ENCODE measurements around the gene NOP14. TPM values are rescaled to one million over a fixed set of nuclear protein-coding genes. Genes with fewer than 3 reads are reported as not detected.

Gene NOP14
- total RNA-seq, 1 experiment from 2014 or later, result 50.1 TPM

DNA sequence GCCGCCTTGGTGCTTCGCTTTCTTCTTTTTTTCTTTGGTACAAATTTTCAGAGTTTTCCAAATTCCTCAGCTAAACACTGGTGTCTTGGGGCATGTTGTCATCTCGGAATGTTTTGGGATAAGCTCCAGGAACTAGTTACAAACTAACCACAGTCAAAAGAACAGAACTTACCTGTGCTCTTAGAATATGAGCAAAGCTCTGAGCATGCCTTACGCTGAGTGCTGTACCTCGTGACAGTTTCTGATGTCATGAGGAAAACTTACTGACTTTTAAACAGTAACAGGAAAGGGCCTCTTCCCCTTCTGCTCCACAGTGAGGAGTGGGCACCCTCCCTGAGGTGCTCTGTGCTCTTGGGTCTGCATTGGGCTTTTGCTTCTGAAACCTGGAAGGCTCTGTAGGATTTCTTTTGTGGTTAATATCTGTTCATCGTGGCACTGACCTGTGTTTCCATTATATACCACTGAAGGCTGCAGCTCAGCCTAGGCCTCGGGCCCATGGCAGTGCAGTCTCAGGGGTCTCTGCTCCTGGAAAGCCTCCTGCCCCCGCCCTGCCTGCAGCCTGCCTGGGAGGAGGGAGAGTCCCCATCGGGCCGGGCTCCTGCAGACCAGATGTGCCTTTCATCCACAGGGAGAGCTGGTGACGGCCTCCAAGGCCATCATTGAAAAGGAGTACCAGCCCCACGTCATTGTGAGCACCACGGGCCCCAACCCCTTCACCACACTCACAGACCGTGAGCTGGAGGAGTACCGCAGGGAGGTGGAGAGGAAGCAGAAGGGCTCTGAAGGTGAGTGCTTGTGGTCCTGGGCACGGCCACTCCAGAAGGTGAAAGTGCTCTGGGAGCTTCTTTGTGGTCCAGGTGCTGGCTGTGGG lies 48.7 kb downstream of the NOP14 start:
- peaks cover 24 to 25% of the 10 kb centered on the region in 2 experiments for H3K9me3 Mint-ChIP-seq
- DNase-seq, result no peak
- Histone ChIP-seq H4K20me1 (ENCODE audit: control insufficient read depth, insufficient read depth, insufficient read length) (no peaks in the 10 kb centered on the region), H4K5ac (ENCODE audit: insufficient read length, low read depth, low read length) (no peak overlapping the region), H3K4me1 (ENCODE audit: insufficient read depth, low read length) (no peaks in the 10 kb centered on the region), H4K8ac (replicated peaks; ENCODE audit: insufficient read length, low read depth, low read length) (no peak overlapping the region), H2BK120ac (ENCODE audit: low read depth, low read length, poor library complexity, severe bottlenecking) (no peak overlapping the region), H2BK5ac (ENCODE audit: insufficient read length, low read length) (no peak overlapping the region), H3K27ac (ENCODE audit: insufficient read length, low read depth, low read length) (no peak overlapping the region), H3K18ac (ENCODE audit: insufficient read length, low read depth, low read length) (no peak overlapping the region), H2AK5ac (ENCODE audit: insufficient read length, low read length) (no peak overlapping the region), H3K27me3 (ENCODE audit: insufficient read depth, low read length) (no peaks in the 10 kb centered on the region), H3K56ac (ENCODE audit: insufficient read length, low read depth, low read length) (no peak overlapping the region), H3K79me2 (ENCODE audit: insufficient read depth, low read length) (no peaks in the 10 kb centered on the region), H3K14ac (ENCODE audit: insufficient read depth, low read length) (no peak overlapping the region), H3K9ac (ENCODE audit: extremely low read depth, insufficient read length, low read length) (no peak overlapping the region), H4K91ac (ENCODE audit: insufficient read length, low read depth, low read length) (no peak overlapping the region), H2BK12ac (ENCODE audit: insufficient read length, low read depth, low read length) (no peak overlapping the region), H3T11ph (ENCODE audit: low read length) (no peak overlapping the region), H3K9me3 (ENCODE audit: control insufficient read depth, low read depth, low read length) (no peaks in the 10 kb centered on the region), H3K79me1 (ENCODE audit: insufficient read depth, low read depth, low read length, poor library complexity, severe bottlenecking) (no peaks in the 10 kb centered on the region), H3K23me2 (ENCODE audit: insufficient read length, low read depth, low read length, poor library complexity, severe bottlenecking) (no peaks in the 10 kb centered on the region), H2AFZ (ENCODE audit: low read length) (no peak overlapping the region), H2BK20ac (ENCODE audit: low read depth, low read length, poor library complexity, severe bottlenecking) (no peak overlapping the region), H3K4me2 (ENCODE audit: insufficient read depth, insufficient read length, low read length) (no peak overlapping the region), H3K4ac (ENCODE audit: low read depth, low read length) (no peak overlapping the region), H3K23ac (ENCODE audit: insufficient read length, low read depth, low read length) (no peak overlapping the region), H2BK15ac (ENCODE audit: low read depth, low read length) (no peak overlapping the region)
- no CpG with 5 or more reads among the region's 16 CpGs for WGBS (ENCODE audit: extremely low coverage, insufficient read length, low lambda C conversion rate)
- no peak overlapping the region for H3K4me3 Mint-ChIP-seq
- H3K36me3 Mint-ChIP-seq (ENCODE audit: insufficient read depth in 1 of 3, low read depth in 3 of 3), result peaks cover 57 to 95% (median 81%) of the 10 kb centered on the region in 3 experiments
- no peaks in the 10 kb centered on the region for H3K27me3 Mint-ChIP-seq (ENCODE audit: low read depth)
- no peak overlapping the region; a peak in 2 of 7 replicates for H3K27ac Mint-ChIP-seq
- TF ChIP-seq, protein P1, sequence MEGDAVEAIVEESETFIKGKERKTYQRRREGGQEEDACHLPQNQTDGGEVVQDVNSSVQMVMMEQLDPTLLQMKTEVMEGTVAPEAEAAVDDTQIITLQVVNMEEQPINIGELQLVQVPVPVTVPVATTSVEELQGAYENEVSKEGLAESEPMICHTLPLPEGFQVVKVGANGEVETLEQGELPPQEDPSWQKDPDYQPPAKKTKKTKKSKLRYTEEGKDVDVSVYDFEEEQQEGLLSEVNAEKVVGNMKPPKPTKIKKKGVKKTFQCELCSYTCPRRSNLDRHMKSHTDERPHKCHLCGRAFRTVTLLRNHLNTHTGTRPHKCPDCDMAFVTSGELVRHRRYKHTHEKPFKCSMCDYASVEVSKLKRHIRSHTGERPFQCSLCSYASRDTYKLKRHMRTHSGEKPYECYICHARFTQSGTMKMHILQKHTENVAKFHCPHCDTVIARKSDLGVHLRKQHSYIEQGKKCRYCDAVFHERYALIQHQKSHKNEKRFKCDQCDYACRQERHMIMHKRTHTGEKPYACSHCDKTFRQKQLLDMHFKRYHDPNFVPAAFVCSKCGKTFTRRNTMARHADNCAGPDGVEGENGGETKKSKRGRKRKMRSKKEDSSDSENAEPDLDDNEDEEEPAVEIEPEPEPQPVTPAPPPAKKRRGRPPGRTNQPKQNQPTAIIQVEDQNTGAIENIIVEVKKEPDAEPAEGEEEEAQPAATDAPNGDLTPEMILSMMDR (conservative IDR thresholded peaks at IDR 0.05), result no peak
- no peaks in the 10 kb centered on the region for H3K4me1 Mint-ChIP-seq

All from H9 (cell line).